GM12891 (cell line): ENCODE results near the gene FBXO48.

Experiments used
- POLR2A ChIP-seq: IDR thresholded peaks from 2 replicates; pipeline ENCODE4 v1.6.1; 2011; ENCODE audit warnings: low read depth, low read length, control low read depth
- POLR2AphosphoS5 ChIP-seq: IDR thresholded peaks from 2 replicates; pipeline ENCODE4 v1.6.1; 2011; ENCODE audit warnings: low read depth, low read length, control low read depth
- POU2F2 ChIP-seq: IDR thresholded peaks from 2 replicates; pipeline ENCODE4 v1.6.1; 2011; ENCODE audit warnings: low read depth, mild to moderate bottlenecking, control low read depth, low read length, moderate library complexity
- SPI1 ChIP-seq: IDR thresholded peaks from 2 replicates; pipeline ENCODE4 v1.6.1; 2011; ENCODE audit warnings: low read depth, low read length, control low read depth

- peak; percentile 100 for TF ChIP-seq POLR2A
- peak; percentile 71 for TF ChIP-seq SPI1
- TF ChIP-seq POLR2AphosphoS5 = peak; percentile 100
- peak; percentile 99 for TF ChIP-seq POU2F2
Observed at GRCh38 chr2:68438455-68439303, 28.4 kb downstream of the FBXO48 start.
